Neural cell (in vitro differentiated cells): ENCODE measurements around the gene DBF4B. TPM values are rescaled to one million over a fixed set of nuclear protein-coding genes. Genes with fewer than 3 reads are reported as not detected.

Experiments
- H2AFZ ChIP-seq: fragments of 200-600, 300-800 bp; sonication (generic), shearing (Covaris generic); 2 replicates; pipeline ENCODE4 v1.6.0; 2014; ENCODE audit warnings: low read depth, mild to moderate bottlenecking, antibody characterized with exemption, low read length, moderate library complexity
- H3F3A ChIP-seq: fragments of 200-600 bp; shearing (Covaris generic); 2 replicates; pipeline ENCODE4 v1.6.1; 2016; ENCODE audit warnings: mild to moderate bottlenecking, moderate library complexity, mixed read lengths, antibody characterized with exemption, low read length; ENCODE audit not compliant: insufficient read depth, poor library complexity, severe bottlenecking
- H3K27ac ChIP-seq: fragments of 200-600, 300-800 bp; sonication (generic), shearing (Covaris generic); 2 replicates; pipeline ENCODE4 v1.5.1; 2014; ENCODE audit warnings: mild to moderate bottlenecking, low read length, moderate library complexity
- H3K27me3 ChIP-seq: fragments of 300-800, 200-600 bp; sonication (generic), shearing (Covaris generic); 2 replicates; pipeline ENCODE4 v1.6.0; 2014; ENCODE audit warnings: mild to moderate bottlenecking, low read depth, low read length, moderate library complexity; ENCODE audit not compliant: insufficient read depth
- H3K36me3 ChIP-seq: fragments of 300-800, 200-600 bp; sonication (generic), shearing (Covaris generic); 2 replicates; pipeline ENCODE4 v1.5.1; 2014; ENCODE audit warnings: mild to moderate bottlenecking, antibody characterized with exemption, low read length, moderate library complexity; ENCODE audit not compliant: insufficient read depth
- H3K4me2 ChIP-seq: fragments of 300-800, 200-600 bp; sonication (generic), shearing (Covaris generic); 2 replicates; pipeline ENCODE4 v1.6.0; 2014; ENCODE audit warnings: mild to moderate bottlenecking, low read length
- H3K4me3 ChIP-seq: fragments of 300-800, 200-600 bp; sonication (generic), shearing (Covaris generic); 2 replicates; pipeline ENCODE4 v1.5.1; 2014; ENCODE audit warnings: mild to moderate bottlenecking, low read length, moderate library complexity
- H3K79me2 ChIP-seq: fragments of 200-600 bp; shearing (Covaris generic); replicated peaks from 2 replicates; pipeline ENCODE4 v1.6.0; 2014; ENCODE audit warnings: mild to moderate bottlenecking, low read length, moderate library complexity; ENCODE audit not compliant: insufficient read depth
- H3K9ac ChIP-seq: fragments of 300-800, 200-600 bp; sonication (generic), shearing (Covaris generic); 2 replicates; pipeline ENCODE4 v1.6.1; 2016; ENCODE audit warnings: mild to moderate bottlenecking, low read length, mixed read lengths
- H3K9me2 ChIP-seq: fragments of 200-600 bp; shearing (Covaris generic); 2 replicates; pipeline ENCODE4 v1.6.1; 2016; ENCODE audit warnings: mild to moderate bottlenecking, low read length, mixed read lengths; ENCODE audit not compliant: insufficient read depth
- H3K9me3 ChIP-seq: fragments of 200-600, 300-800 bp; sonication (generic), shearing (Covaris generic); 2 replicates; pipeline ENCODE4 v1.6.1; 2016; ENCODE audit warnings: mild to moderate bottlenecking, mixed run types, low read length, moderate library complexity, mixed read lengths
- H4K20me1 ChIP-seq: fragments of 200-600 bp; shearing (Covaris generic); 2 replicates; pipeline ENCODE4 v1.6.1; 2016; ENCODE audit warnings: mild to moderate bottlenecking, mixed run types; ENCODE audit not compliant: insufficient read depth
- EZH2 ChIP-seq: fragments of 200-600, 300-800 bp; shearing (Covaris generic), sonication (generic); IDR thresholded peaks from 2 replicates; pipeline ENCODE4 v1.6.1; 2014; ENCODE audit warnings: antibody characterized with exemption, low read length, borderline replicate concordance, mild to moderate bottlenecking; ENCODE audit not compliant: insufficient read depth, poor library complexity, severe bottlenecking
- POLR2AphosphoS5 ChIP-seq: IDR thresholded peaks from 2 replicates; pipeline ENCODE4 v1.6.1; 2012
- RAD21 ChIP-seq: fragments of 450-650 bp; conservative IDR thresholded peaks from 2 replicates; pipeline ENCODE4 v1.6.1; 2014; ENCODE audit warnings: antibody characterized with exemption, mild to moderate bottlenecking, moderate library complexity
- TAF1 ChIP-seq: IDR thresholded peaks from 2 replicates; pipeline ENCODE4 v1.6.1; 2012; ENCODE audit warnings: low read depth
- polyA plus RNA-seq: library from polyadenylated mRNA; depleted of rRNA; stranded (reverse); fragments of >200 nt; gene quantifications from 2 replicates; pipeline ENCODE4 v1.2.3, GENCODE V29; 2014
- TF ChIP-seq, protein P1 (sequence below): fragments of 450-650 bp; IDR thresholded peaks from 2 replicates; pipeline ENCODE4 v1.5.1; 2014; ENCODE audit warnings: antibody characterized with exemption, mild to moderate bottlenecking, moderate library complexity; ENCODE audit not compliant: poor library complexity, severe bottlenecking
- TF ChIP-seq, protein P2 (sequence below): IDR thresholded peaks from 2 replicates; pipeline ENCODE4 v1.6.1; 2012; ENCODE audit warnings: borderline replicate concordance

DBF4B gene
- polyA plus RNA-seq, 1 donor from 2014 or later: 10.7 TPM

GRCh38 chr17:44776628-44777393 is 68.3 kb downstream of the DBF4B start:
- TF ChIP-seq, protein P1, sequence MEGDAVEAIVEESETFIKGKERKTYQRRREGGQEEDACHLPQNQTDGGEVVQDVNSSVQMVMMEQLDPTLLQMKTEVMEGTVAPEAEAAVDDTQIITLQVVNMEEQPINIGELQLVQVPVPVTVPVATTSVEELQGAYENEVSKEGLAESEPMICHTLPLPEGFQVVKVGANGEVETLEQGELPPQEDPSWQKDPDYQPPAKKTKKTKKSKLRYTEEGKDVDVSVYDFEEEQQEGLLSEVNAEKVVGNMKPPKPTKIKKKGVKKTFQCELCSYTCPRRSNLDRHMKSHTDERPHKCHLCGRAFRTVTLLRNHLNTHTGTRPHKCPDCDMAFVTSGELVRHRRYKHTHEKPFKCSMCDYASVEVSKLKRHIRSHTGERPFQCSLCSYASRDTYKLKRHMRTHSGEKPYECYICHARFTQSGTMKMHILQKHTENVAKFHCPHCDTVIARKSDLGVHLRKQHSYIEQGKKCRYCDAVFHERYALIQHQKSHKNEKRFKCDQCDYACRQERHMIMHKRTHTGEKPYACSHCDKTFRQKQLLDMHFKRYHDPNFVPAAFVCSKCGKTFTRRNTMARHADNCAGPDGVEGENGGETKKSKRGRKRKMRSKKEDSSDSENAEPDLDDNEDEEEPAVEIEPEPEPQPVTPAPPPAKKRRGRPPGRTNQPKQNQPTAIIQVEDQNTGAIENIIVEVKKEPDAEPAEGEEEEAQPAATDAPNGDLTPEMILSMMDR: no peak
- TF ChIP-seq EZH2: no peak
- TF ChIP-seq TAF1: no peak
- TF ChIP-seq RAD21: no peak
- TF ChIP-seq, protein P2, sequence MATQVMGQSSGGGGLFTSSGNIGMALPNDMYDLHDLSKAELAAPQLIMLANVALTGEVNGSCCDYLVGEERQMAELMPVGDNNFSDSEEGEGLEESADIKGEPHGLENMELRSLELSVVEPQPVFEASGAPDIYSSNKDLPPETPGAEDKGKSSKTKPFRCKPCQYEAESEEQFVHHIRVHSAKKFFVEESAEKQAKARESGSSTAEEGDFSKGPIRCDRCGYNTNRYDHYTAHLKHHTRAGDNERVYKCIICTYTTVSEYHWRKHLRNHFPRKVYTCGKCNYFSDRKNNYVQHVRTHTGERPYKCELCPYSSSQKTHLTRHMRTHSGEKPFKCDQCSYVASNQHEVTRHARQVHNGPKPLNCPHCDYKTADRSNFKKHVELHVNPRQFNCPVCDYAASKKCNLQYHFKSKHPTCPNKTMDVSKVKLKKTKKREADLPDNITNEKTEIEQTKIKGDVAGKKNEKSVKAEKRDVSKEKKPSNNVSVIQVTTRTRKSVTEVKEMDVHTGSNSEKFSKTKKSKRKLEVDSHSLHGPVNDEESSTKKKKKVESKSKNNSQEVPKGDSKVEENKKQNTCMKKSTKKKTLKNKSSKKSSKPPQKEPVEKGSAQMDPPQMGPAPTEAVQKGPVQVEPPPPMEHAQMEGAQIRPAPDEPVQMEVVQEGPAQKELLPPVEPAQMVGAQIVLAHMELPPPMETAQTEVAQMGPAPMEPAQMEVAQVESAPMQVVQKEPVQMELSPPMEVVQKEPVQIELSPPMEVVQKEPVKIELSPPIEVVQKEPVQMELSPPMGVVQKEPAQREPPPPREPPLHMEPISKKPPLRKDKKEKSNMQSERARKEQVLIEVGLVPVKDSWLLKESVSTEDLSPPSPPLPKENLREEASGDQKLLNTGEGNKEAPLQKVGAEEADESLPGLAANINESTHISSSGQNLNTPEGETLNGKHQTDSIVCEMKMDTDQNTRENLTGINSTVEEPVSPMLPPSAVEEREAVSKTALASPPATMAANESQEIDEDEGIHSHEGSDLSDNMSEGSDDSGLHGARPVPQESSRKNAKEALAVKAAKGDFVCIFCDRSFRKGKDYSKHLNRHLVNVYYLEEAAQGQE: no peak
- H3F3A ChIP-seq: no peaks in the 10 kb centered on the region
- no peaks in the 10 kb centered on the region for H4K20me1 ChIP-seq
- H3K9me2 ChIP-seq: no peaks in the 10 kb centered on the region
- H3K4me3 ChIP-seq: no peak overlapping the region
- no peak overlapping the region for H2AFZ ChIP-seq
- H3K9me3 ChIP-seq: no peaks in the 10 kb centered on the region
- no peak overlapping the region for H3K9ac ChIP-seq
- no peak overlapping the region for H3K4me2 ChIP-seq
- H3K27ac ChIP-seq: no peak overlapping the region
- peaks cover 6% of the 10 kb centered on the region for H3K27me3 ChIP-seq
- H3K36me3 ChIP-seq: no peaks in the 10 kb centered on the region
- no peaks in the 10 kb centered on the region for H3K79me2 ChIP-seq

- Histone ChIP-seq H3K9me3 (no peaks in the 10 kb centered on the region), H3K27ac (no peak overlapping the region), H3K36me3 (no peaks in the 10 kb centered on the region), H3K27me3 (peaks cover 6% of the 10 kb centered on the region), H3K4me3 (no peak overlapping the region), H3K79me2 (no peaks in the 10 kb centered on the region), H3K9me2 (no peaks in the 10 kb centered on the region), H2AFZ (no peak overlapping the region), H3F3A (no peaks in the 10 kb centered on the region), H3K9ac (no peak overlapping the region), H4K20me1 (no peaks in the 10 kb centered on the region), H3K4me2 (no peak overlapping the region)
- TF ChIP-seq POLR2AphosphoS5 (no peak), TAF1 (no peak)
Observed at GRCh38 chr17:44777394-44778348, 69.2 kb downstream of the DBF4B start.
